ENCODE data around the gene NEK2.

NEK2 gene

DNA sequence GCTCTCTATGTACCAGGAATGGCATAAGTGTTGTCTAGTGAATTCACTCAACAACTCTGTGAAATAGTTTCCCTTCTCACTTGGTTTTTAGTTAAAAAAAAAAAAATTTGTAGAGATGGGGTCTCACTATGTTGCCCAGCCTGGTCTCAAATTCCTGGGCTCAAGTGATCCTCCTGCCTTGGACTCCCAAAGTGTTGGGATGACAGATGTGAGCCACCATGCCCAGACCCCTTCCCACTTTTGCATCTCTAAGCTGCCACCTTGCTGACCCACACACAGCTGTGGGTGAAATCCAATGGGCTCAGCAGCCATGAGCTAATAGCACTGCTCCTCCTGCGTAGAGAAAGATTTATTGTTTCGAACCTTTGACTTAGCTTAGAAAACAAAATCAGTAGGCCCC is 33.5 kb downstream of the NEK2 start:
- no peak for ATAC-seq
- no peak for TF ChIP-seq ZC3H10 (CRISPR knock-in tag; IDR thresholded peaks at IDR 0.05)
- TF ChIP-seq GLIS3 (CRISPR knock-in tag; IDR thresholded peaks at IDR 0.05): no peak
- TF ChIP-seq RARB (CRISPR knock-in tag; IDR thresholded peaks at IDR 0.05): no peak
- TF ChIP-seq ZNF8 (CRISPR knock-in tag; IDR thresholded peaks at IDR 0.05): no peak
- no peak for TF ChIP-seq TCF4 (CRISPR knock-in tag; IDR thresholded peaks at IDR 0.05; ENCODE audit: borderline replicate concordance)
- TF ChIP-seq, protein P1, sequence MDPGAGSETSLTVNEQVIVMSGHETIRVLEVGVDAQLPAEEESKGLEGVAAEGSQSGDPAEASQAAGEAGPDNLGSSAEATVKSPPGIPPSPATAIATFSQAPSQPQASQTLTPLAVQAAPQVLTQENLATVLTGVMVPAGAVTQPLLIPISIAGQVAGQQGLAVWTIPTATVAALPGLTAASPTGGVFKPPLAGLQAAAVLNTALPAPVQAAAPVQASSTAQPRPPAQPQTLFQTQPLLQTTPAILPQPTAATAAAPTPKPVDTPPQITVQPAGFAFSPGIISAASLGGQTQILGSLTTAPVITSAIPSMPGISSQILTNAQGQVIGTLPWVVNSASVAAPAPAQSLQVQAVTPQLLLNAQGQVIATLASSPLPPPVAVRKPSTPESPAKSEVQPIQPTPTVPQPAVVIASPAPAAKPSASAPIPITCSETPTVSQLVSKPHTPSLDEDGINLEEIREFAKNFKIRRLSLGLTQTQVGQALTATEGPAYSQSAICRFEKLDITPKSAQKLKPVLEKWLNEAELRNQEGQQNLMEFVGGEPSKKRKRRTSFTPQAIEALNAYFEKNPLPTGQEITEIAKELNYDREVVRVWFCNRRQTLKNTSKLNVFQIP (CRISPR knock-in tag; IDR thresholded peaks at IDR 0.05; ENCODE audit: borderline replicate concordance, low read depth): no peak
- TF ChIP-seq ESRRG (CRISPR knock-in tag; IDR thresholded peaks at IDR 0.05): no peak

DNA sequence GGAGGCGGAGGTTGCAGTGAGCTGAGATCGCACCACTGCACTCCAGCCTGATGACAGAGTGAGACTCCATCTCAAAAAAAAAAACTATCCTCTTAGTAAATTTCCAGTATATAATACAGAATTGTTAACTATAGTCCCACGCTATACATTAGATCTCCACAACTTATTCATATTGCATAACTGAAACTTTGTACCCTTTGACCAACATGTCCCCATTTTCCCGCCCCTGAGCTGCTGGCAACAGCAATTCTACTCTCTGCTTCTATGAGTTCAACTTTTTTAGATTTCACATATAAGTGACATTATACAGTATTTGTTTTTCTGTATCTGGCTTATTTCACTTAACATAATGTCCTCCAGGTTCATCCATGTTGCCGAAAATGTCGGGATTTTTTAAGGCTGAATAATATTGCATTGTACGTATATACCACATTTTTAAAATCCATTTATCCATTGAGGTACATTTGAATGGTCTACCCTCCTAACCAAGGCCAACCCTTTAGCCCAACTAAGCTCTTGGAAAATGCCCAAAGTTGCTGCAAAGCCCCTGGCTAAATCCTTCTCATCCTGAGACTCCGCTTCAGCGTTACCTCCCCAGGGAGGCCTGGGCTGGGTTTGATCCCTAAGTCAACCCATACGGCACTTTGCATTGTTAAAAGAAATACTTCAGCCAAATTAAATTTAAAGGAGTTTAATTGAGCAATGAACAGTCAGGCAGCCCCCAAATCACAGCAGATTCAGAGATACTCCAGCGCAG is 34.2 kb downstream of the NEK2 start:
- TF ChIP-seq ZFP3 (CRISPR knock-in tag; IDR thresholded peaks at IDR 0.05): no peak
- TF ChIP-seq, protein P2, sequence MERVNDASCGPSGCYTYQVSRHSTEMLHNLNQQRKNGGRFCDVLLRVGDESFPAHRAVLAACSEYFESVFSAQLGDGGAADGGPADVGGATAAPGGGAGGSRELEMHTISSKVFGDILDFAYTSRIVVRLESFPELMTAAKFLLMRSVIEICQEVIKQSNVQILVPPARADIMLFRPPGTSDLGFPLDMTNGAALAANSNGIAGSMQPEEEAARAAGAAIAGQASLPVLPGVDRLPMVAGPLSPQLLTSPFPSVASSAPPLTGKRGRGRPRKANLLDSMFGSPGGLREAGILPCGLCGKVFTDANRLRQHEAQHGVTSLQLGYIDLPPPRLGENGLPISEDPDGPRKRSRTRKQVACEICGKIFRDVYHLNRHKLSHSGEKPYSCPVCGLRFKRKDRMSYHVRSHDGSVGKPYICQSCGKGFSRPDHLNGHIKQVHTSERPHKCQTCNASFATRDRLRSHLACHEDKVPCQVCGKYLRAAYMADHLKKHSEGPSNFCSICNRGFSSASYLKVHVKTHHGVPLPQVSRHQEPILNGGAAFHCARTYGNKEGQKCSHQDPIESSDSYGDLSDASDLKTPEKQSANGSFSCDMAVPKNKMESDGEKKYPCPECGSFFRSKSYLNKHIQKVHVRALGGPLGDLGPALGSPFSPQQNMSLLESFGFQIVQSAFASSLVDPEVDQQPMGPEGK (CRISPR knock-in tag; IDR thresholded peaks at IDR 0.05; ENCODE audit: borderline replicate concordance): no peak
- TF ChIP-seq, protein P3, sequence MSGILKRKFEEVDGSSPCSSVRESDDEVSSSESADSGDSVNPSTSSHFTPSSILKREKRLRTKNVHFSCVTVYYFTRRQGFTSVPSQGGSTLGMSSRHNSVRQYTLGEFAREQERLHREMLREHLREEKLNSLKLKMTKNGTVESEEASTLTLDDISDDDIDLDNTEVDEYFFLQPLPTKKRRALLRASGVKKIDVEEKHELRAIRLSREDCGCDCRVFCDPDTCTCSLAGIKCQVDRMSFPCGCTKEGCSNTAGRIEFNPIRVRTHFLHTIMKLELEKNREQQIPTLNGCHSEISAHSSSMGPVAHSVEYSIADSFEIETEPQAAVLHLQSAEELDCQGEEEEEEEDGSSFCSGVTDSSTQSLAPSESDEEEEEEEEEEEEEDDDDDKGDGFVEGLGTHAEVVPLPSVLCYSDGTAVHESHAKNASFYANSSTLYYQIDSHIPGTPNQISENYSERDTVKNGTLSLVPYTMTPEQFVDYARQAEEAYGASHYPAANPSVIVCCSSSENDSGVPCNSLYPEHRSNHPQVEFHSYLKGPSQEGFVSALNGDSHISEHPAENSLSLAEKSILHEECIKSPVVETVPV (CRISPR knock-in tag; IDR thresholded peaks at IDR 0.05): no peak
- TF ChIP-seq, protein P1 (CRISPR knock-in tag; IDR thresholded peaks at IDR 0.05; ENCODE audit: borderline replicate concordance, low read depth): no peak
- no peak for TF ChIP-seq ESRRG (CRISPR knock-in tag; IDR thresholded peaks at IDR 0.05)
- TF ChIP-seq ZFP30 (CRISPR knock-in tag; IDR thresholded peaks at IDR 0.05): no peak
- TF ChIP-seq, protein P4, sequence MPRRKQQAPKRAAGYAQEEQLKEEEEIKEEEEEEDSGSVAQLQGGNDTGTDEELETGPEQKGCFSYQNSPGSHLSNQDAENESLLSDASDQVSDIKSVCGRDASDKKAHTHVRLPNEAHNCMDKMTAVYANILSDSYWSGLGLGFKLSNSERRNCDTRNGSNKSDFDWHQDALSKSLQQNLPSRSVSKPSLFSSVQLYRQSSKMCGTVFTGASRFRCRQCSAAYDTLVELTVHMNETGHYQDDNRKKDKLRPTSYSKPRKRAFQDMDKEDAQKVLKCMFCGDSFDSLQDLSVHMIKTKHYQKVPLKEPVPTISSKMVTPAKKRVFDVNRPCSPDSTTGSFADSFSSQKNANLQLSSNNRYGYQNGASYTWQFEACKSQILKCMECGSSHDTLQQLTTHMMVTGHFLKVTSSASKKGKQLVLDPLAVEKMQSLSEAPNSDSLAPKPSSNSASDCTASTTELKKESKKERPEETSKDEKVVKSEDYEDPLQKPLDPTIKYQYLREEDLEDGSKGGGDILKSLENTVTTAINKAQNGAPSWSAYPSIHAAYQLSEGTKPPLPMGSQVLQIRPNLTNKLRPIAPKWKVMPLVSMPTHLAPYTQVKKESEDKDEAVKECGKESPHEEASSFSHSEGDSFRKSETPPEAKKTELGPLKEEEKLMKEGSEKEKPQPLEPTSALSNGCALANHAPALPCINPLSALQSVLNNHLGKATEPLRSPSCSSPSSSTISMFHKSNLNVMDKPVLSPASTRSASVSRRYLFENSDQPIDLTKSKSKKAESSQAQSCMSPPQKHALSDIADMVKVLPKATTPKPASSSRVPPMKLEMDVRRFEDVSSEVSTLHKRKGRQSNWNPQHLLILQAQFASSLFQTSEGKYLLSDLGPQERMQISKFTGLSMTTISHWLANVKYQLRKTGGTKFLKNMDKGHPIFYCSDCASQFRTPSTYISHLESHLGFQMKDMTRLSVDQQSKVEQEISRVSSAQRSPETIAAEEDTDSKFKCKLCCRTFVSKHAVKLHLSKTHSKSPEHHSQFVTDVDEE (CRISPR knock-in tag; IDR thresholded peaks at IDR 0.05): no peak
- no peak for TF ChIP-seq RARB (CRISPR knock-in tag; IDR thresholded peaks at IDR 0.05)
- no peak for ATAC-seq

DNA sequence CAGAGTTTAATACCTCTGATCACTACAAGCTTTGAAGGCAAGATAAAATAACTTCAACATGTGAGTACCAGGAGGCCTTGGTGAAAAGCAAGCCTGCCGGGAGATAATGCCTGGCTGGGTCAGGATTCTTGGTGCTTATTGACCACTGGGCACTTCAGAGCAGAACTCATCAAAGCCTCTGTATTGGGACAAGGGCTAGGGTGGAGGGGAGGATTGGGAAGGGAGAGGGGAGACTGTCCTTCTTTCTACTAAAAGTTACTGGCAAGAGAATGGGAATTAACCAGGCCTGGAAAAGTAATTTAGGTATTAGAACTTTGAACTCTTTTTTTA is 35.2 kb downstream of the NEK2 start:
- no peak for TF ChIP-seq TOX (CRISPR knock-in tag; IDR thresholded peaks at IDR 0.05; ENCODE audit: borderline replicate concordance)
- TF ChIP-seq, protein P2 (CRISPR knock-in tag; IDR thresholded peaks at IDR 0.05; ENCODE audit: borderline replicate concordance): no peak
- no peak for TF ChIP-seq OSR1 (CRISPR knock-in tag; IDR thresholded peaks at IDR 0.05)
- TF ChIP-seq PPARA (CRISPR knock-in tag; IDR thresholded peaks at IDR 0.05; ENCODE audit: borderline replicate concordance): no peak
- TF ChIP-seq CSDC2 (CRISPR knock-in tag; IDR thresholded peaks at IDR 0.05): no peak
- TF ChIP-seq, protein P1 (CRISPR knock-in tag; IDR thresholded peaks at IDR 0.05; ENCODE audit: borderline replicate concordance, low read depth): no peak
- ATAC-seq: no peak

All from SK-N-SH treated with all-trans-retinoic acid at 6 μM for 48 hours (cell line).